OCI-M2 (cell line): ENCODE measurements around the gene GLI3.

ENCODE experiments used
- DNase-seq: peaks from one replicate; lab custom pipeline; 2025; ENCODE audit not compliant: unreplicated experiment; lab: John Stamatoyannopoulos, UW

The GLI3 gene

DNA sequence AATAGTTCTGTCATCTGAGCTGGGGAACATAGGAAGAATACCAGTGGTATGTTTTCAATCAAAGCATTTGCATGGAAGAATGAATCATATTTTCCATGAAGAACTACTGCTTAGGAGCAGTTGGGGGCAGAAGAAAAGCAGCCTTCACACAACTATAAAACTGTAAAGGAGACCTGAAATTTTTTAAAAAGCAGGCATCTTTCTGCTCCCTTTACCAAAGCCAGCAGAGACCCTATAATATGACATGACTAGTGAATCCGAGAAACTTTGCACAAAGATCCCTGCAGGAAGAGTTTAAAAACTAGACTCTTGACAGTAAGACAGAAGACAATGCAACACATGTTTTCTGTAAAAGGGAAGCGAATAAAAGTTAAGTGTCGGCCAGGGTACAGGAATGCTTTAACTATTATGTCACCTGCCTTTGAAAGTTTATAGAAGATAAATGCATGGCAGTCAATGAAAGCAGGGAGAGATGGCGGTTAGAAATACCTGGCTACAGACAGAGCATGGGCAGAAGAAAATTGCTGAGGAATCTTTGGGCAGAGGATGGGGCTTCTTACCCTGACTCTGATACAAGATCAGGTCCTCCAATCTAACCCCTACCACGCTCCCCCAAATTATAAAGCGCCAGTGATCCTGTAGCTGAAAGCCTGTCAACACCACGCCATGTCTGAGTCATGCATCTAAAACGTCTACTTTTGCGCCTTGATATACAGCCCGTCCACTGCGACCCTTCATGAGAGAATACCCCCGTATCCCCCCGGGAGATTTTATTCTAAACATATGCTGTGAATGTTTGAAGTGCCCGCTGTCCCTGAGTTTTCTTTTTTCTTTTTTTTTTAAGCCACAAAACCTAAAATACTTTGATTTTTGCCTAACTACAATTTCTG lies 93.1 kb downstream of the GLI3 start:
- no peak for DNase-seq

DNA sequence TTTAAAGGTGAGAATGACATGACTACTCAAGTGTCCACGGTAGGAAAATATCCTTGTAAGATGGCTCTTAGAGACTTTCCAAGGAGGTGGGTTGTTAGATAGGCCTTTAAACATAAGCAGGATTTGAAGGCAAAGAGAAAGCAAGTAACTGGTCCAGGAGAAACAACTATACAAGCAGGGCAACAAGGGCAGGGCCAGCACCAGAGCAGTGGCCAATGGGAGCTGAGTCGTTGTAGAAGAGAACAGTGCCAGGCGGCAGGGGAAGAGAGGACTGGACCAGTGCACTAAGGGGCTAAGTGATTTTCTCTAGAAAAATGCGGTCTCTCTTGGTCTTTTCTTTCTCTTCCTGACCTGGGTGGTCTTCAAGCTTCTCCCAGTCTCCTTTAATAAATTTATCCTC lies 94.9 kb downstream of the GLI3 start:
- DNase-seq = no peak

DNA sequence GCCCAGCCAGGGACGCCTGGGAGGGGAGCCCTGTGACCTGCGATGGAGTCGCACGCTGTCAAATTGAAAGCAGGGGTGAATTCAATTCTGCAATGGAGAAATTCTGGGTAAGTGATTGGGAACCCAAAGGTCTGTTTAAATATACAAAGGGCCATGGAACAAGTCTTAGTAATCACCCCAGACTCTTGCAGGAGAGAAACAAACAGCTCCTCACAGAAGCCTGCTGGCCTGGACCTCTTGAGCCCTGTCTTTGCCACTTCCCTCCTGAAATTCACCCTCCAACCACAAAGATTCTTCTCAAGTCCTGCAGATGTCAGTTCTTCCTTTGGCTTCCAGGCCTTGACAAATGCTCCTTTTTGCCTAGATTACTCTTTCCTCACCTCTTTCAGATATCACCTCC lies 97.3 kb downstream of the GLI3 start:
- no peak for DNase-seq

GRCh38 chr7:42138691-42139090 lies 98.3 kb downstream of the GLI3 start:
- no peak for DNase-seq

GRCh38 chr7:42137941-42138340 lies 99.1 kb downstream of the GLI3 start:
- DNase-seq = no peak

DNA sequence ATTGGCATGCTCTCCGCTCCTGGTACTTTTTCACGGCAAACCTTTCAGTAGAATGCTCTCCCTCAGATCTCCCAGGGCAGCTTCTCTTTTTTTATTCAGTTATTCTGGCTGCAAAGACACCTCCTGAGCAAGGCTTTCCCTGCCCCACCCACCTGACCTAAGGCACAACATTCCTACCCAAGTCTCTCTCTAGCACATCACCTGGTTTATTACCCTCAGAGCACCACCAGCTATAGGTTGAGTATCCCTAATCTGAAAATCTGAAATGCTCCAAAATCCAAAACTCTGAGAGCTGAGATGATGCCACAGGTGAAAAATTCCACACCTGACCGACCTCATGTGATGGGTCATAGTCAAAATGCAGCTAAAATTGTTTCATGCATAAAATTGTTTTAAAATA lies 99.6 kb downstream of the GLI3 start:
- DNase-seq = no peak

DNA sequence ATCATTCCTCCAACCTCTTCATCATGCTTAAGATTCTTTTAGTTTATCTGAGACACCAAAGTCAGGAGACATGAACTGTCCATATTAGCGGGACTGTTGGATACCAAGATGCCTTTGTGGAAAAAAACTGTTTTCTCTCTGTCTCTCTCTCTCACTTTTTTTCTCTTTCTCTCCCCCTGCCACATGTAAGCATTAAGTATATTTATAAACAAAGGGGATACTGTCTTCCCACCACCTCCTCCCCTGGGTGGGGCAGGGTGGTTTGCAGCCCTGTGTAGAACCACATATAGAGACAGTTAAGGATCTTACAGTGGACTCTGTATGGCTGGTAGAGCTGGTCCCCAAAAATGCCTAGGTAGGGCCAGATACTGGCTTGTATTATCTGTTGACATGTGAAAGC lies 101.3 kb downstream of the GLI3 start:
- DNase-seq = no peak

GRCh38 chr7:42134276-42134876 lies 102.6 kb downstream of the GLI3 start:
- DNase-seq = no peak

DNA sequence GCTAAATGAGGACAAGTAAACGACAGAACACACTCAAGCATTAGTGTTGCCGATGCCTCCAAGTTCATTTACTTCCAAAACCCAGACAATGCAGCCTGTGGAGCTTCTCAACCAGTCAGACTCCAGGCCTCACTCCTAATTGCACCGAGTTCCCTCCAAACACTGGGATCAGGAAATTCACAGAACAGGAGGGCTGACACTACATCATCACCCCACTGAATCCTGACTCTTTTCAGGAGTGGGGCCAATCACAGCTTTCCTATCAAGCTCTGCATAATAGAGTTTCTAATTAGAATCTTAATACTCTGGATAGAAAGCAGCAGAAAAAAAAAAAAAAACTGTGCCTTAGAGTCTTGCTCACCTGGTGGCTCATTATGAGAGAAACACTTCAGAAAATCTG lies 103.7 kb downstream of the GLI3 start:
- DNase-seq = no peak

DNA sequence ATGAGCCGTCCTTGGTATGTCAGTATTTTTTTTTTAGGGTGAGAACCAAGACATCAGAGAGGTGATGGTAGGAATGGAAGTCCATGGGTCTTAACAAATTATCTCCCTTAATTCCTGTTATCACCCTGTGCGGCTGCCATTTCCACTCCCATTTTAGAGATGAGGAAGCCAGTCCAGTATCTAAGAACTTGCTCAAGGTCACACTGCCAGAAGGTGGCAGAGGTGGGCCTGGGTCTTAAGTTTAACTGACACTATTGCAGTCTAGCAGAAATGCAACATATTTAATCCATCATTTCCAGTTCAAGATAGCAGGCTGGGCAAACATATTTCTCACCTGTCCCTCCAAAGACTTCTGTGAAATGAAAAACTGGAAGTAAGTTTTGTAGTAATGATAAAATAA lies 108.3 kb downstream of the GLI3 start:
- no peak for DNase-seq

DNA sequence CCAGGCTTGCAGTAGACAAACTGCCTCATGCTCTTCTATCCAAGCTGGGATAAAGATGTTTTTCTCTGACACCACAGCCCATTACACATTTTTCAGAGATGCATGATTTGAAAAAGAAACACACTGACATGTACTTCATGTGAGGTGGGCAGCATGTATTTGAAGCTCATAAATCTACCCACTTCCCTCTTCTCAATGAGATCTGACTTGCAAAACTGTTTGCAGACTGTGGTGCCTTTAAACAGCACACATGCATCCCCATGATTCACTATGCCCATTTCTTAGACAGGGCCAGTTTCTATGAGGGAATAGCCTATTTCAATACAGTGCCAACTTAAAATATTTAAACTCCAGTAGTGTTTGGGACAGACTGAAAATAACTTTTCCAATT lies 109.8 kb downstream of the GLI3 start:
- no peak for DNase-seq

- DNase-seq = no peak
Observed at GRCh38 chr7:42126475-42127231, 110.4 kb downstream of the GLI3 start.

- no peak for DNase-seq
Observed at GRCh38 chr7:42125321-42125720, 111.7 kb downstream of the GLI3 start.

DNA sequence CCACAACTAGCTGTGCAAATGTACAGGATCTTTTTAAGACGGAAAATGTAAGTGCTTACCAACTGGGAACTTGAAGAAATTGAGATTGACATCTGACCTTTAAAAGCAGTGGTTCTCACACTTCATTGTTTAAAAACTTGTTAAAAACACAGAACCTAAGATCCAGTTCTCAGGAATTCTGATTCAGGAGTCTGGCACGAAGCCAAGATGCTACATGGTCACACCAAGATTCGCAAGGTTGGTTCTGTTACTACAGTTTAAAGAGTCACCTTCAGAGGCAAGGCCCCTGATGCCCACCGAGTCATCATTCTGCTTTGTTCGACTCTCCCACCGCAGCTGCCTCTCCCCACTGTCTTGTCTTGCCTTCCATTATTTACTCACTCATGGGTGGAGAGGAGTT lies 113.3 kb downstream of the GLI3 start:
- DNase-seq = no peak

- DNase-seq = no peak
Observed at GRCh38 chr7:42120191-42120590, 116.8 kb downstream of the GLI3 start.

DNA sequence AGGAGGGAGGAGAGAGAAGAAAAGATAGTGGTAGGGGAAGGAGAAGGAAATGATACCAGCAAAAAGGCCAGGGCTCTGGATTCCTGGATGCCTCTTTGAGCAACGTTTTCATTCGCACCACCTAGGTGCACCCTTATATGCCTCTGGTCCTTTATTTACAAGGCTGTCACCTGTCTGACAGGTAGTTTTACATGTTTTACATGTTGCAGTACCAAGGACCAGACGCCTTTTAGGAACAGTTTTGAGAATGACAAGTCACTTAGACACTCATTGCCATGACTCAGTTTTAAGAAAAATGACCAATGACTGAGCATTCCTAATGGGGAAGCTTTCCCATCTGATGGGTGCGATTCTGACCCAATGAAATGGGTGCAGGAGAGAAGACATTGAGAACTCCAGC lies 119.8 kb downstream of the GLI3 start:
- no peak for DNase-seq

- no peak for DNase-seq
Observed at GRCh38 chr7:42115795-42116194, 121.2 kb downstream of the GLI3 start.

DNA sequence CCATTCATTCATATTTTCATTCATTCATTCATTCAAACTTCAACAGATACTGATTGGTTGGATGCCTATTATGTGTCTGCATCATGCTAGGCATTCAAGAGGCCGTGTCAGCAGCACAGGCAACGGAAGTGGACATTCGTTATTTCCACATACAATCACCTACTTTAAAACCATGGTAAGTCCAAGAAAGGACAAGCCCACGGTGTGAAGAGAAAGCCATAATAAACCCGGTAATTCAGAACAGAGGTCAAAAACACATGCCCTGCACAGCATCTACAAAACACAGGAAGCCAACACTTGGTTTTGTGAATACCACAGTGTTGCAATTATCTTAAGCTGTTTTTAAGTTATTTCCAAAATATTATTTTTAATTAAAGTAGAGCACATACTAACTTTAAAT lies 126.7 kb downstream of the GLI3 start:
- no peak for DNase-seq

DNA sequence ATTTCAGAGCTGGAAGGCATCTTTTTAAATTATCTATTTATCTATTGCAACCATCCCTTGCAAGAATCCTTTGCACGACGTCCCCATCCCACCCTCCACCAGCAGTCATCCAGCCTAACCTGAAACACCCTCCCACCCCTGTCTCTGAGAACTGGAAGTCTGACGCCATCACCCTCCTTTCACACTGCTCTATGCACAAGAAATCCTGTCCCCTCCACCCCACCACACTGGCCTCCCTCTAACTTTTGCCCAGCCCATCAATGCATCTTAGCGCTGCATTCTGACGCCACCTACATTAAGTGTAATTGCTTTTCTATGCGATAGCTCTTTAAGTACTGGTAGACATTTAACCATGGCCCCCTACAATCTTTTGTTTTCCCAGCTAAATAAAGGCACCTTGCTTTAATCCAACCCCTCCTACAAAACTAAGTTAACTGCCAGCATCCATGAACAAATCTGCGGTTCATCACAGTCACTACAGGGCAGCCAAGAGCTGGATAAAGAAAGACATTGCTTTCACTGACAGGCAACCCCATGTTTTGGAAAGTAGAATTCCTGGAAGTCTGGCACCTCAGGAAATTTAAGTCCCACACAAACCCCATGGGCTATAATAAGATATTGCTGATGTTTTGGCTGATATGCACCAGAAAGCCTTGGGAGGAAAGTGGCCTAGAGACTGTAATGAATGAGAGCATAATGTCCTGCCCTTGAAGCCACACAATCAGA lies 128.0 kb downstream of the GLI3 start:
- DNase-seq = no peak

DNA sequence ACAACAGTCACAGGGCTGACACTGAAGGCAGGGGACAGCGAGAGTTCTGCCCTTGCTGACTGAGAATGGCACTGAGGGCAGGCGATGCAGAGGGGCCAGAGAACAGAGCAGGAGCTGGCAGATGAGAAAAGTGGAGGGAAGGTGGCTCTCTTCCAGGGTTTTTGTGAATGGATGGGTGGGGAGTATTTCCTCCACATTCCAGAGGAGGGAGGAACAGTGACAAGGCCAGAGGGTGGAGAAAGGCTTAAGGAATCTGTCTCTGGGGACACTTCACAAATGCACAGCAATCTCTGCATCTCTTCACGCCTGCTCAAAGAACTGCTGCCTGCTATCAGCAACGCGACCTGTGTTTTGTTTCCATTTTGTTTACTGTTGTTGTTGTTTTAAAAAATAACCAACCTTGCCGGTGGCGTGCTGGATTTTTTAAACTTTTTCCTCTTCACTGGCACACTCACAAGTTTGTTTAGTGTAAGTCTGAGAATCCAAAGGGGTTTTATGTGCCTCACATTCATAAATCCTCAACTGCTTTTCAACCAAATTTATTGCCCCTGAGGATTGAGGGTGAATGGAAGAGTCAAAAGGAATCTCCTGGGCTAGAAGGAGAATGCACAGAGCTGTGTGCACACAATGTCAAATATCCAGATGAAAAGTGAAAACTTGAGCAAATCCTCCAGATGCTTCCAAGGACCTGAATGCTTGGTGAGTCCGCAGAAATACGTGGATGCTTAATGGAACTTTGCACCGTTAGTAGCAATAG lies 129.3 kb downstream of the GLI3 start:
- no peak for DNase-seq

DNA sequence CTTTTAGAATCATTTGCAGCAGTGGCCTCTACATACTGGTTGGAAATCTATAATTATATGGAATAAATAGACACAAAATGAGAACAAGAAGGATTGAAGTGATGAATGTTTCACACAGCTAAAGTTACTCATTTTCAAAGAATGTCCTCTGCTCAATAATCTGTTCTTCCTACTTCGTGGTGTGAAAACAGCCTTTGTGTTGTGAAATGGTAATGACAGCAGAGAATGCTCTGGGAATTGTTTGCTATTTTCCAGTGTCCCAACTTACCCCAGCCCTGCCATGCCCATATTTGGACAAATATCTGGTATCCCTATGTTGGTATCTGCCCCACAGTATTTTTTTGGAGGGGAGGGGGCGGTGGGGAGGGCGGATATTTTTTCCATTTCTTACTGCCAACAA lies 130.4 kb downstream of the GLI3 start:
- DNase-seq = no peak
